Activated naive CD4-positive, alpha-beta T cell treated with anti-CD3 and anti-CD28 coated beads for 36 hours (primary cell): ENCODE results near the gene TRIP13. TPM values are rescaled to one million over a fixed set of nuclear protein-coding genes. Genes with fewer than 3 reads are reported as not detected.
"Not testable (repeated sequence)": the region's sequence is repeated elsewhere in the genome, so short reads cannot be mapped to it uniquely, and the experiment has no call there.

Experiments used
- CTCF ChIA-PET: fragments of 350-600 bp; sonication (Branson Sonifier 250); formaldehyde crosslinking; loops from one replicate; lab custom pipeline; 2021; ENCODE audit warnings: antibody characterized with exemption; lab: Charles Lee
- DNase-seq: peaks from one replicate; pipeline ENCODE4 v3.0.0-alpha.2; 2020
- H3K27ac Mint-ChIP-seq: one replicate; pipeline ENCODE4 v1.8.0; 2021; ENCODE audit warnings: mild to moderate bottlenecking, mixed read lengths
- H3K27me3 Mint-ChIP-seq: one replicate; pipeline ENCODE4 v1.8.0; 2021; ENCODE audit warnings: low read depth, mixed read lengths
- H3K36me3 Mint-ChIP-seq: one replicate; pipeline ENCODE4 v1.8.0; 2021; ENCODE audit warnings: low read depth, mixed read lengths
- H3K4me1 Mint-ChIP-seq: one replicate; pipeline ENCODE4 v1.8.0; 2021; ENCODE audit warnings: low read depth, mixed read lengths
- H3K4me3 Mint-ChIP-seq: one replicate; pipeline ENCODE4 v1.8.0; 2021; ENCODE audit warnings: mild to moderate bottlenecking, moderate library complexity, mixed read lengths
- H3K9me3 Mint-ChIP-seq: one replicate; pipeline ENCODE4 v1.8.0; 2021; ENCODE audit warnings: mixed read lengths
- intact Hi-C: fragments of 100-400 bp; cut with micrococcal nuclease; formaldehyde crosslinking; loops from one replicate; pipeline ENCODE4 v1.15.1; 2023
- total RNA-seq, 2 experiments: library from RNA; stranded (reverse); gene quantifications; one replicate each; pipeline ENCODE4 v1.2.3, GENCODE V29; 2021

The TRIP13 gene, protein sequence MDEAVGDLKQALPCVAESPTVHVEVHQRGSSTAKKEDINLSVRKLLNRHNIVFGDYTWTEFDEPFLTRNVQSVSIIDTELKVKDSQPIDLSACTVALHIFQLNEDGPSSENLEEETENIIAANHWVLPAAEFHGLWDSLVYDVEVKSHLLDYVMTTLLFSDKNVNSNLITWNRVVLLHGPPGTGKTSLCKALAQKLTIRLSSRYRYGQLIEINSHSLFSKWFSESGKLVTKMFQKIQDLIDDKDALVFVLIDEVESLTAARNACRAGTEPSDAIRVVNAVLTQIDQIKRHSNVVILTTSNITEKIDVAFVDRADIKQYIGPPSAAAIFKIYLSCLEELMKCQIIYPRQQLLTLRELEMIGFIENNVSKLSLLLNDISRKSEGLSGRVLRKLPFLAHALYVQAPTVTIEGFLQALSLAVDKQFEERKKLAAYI
- total RNA-seq: 10 to 100 TPM; 24.0 to 29.9 TPM

DNA sequence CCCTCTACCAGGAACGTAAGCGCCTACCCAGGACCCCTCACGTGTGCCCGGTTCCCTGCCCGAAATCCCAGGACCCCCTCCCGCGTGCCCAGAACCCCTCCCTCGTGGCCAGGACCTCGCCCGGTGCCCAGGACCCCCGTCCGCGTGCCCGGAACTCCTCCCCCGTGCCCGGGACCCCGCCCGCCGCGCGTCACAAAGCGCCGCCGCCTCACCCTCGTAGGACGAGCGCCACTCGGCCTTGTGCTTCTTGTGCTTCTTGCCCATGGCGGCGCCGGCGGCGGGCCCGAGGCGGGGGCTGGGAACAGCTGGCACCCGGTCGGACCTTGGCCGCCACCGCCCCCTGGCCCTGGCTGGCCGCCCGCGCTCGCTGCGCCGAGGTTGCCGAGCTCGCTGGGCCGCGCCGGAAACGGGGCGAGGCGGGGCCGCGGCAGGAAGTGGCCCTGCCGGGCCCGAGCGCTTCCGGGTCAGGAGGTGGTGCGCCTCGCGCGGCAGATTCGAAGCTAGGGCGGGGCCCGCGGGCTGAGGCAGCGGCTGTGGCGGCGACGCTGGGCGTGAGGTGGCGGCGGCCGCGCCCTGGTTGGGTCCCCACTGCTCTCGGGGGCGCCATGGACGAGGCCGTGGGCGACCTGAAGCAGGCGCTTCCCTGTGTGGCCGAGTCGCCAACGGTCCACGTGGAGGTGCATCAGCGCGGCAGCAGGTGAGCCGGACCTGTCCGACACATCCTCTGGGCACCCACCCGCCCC, at the start of gene TRIP13, which contains the start of gene BRD9:
Gene TRIP13, plus strand, starts transcription at position 491 of the 743 bp plus-strand sequence. Its CDS starts 115 bp downstream, at position 606.
Gene BRD9, minus strand, starts transcription at position 408 of the 743 bp plus-strand sequence. Its CDS starts 144 bp downstream, at position 264.
- Mint-ChIP-seq H3K4me3 (peak within 1 kb of the TSS; percentile 87), H3K9me3 (no peaks in the 10 kb centered on the region), H3K4me1 (peaks cover 34% of the 10 kb centered on the region), H3K27ac (peak within 1 kb of the TSS; percentile 77), H3K27me3 (no peaks in the 10 kb centered on the region), H3K36me3 (peaks cover 40% of the 10 kb centered on the region)
- DNase-seq: peak; percentile 86
- CTCF ChIA-PET: interaction anchor here (0.7 to 1.7 kb wide), 3 partner anchors 11 to 752 kb away, joined by 3 to 5 read pairs (median 5); no protein-coding TSS in a partner anchor
- intact Hi-C loops: loop anchor here (2.0 to 5.0 kb wide), 3 partner anchors 200 to 440 kb away; partner anchors contain the start of gene TPPP

DNA sequence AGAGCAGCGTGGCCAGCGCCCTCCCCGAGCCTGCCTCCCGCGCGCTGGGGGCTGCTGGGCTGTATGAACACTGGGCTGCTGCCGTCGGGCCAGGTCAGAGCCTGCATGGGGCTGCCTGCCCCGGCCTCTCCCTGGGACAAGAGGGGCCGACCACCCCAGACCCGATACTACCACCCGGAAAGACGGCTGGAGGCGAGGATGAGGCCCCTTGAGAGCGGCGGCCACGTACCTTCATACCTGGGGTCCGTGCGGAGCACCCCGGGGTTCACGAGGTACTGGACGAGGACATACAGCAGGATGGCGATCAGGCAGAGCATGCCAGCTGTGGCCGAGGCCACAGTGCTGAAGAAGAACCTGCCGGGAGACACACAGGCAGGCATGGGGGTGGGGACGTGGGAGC, 49.3 kb upstream of the TRIP13 start:
- DNase-seq: peak; percentile 1
- H3K27ac Mint-ChIP-seq, CTCF ChIA-PET, H3K27me3 Mint-ChIP-seq, intact Hi-C loops, H3K4me1 Mint-ChIP-seq, H3K4me3 Mint-ChIP-seq, H3K36me3 Mint-ChIP-seq, H3K9me3 Mint-ChIP-seq: not testable (repeated sequence)

DNA sequence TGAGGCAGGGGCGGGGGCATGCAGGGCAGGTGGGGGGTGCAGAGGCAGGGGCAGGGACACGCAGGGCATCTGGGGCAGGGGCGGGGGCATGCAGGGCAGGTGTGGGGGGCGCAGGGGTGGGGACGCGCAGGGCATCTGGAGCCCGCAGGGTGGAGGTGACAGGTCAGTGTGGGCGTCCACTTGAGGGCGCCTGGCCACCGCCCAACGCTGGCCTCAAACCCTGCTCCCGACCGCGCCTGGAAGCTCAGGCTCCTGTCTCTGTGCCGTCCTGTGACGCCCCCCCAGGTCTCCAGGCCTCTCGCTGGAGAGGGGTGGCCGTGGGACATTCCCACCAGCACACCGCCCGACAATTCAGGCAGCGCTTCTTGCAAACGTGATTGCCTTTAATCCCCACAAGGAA, 48.8 kb upstream of the TRIP13 start:
- H3K4me1 Mint-ChIP-seq, intact Hi-C loops, CTCF ChIA-PET, H3K27me3 Mint-ChIP-seq, H3K9me3 Mint-ChIP-seq, H3K36me3 Mint-ChIP-seq, H3K4me3 Mint-ChIP-seq, H3K27ac Mint-ChIP-seq: not testable (repeated sequence)
- DNase-seq: peak; percentile 4

DNA sequence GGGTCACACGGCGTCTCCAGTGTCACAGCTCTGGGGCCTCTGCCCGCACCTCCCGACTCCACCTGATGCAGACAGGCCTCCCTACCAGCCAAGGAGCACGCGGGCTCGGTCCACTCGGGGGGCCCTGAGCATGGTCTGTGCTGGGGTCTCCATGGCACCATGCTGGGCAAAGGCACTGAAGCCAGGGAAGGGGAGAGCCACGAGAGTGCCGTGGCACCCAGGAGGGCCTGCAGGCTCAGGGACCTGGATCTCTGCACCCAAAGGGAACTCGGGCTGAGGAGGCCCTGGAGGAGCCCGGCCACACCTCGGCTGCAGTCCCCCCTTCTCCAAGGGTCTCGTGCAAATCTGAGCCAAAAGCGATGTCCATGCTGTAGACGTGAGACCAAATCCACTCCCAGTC, 48.3 kb upstream of the TRIP13 start:
- H3K27me3 Mint-ChIP-seq, H3K27ac Mint-ChIP-seq, intact Hi-C loops, H3K4me3 Mint-ChIP-seq, H3K36me3 Mint-ChIP-seq, H3K9me3 Mint-ChIP-seq, H3K4me1 Mint-ChIP-seq, CTCF ChIA-PET: not testable (repeated sequence)
- peak; percentile 1 for DNase-seq

DNA sequence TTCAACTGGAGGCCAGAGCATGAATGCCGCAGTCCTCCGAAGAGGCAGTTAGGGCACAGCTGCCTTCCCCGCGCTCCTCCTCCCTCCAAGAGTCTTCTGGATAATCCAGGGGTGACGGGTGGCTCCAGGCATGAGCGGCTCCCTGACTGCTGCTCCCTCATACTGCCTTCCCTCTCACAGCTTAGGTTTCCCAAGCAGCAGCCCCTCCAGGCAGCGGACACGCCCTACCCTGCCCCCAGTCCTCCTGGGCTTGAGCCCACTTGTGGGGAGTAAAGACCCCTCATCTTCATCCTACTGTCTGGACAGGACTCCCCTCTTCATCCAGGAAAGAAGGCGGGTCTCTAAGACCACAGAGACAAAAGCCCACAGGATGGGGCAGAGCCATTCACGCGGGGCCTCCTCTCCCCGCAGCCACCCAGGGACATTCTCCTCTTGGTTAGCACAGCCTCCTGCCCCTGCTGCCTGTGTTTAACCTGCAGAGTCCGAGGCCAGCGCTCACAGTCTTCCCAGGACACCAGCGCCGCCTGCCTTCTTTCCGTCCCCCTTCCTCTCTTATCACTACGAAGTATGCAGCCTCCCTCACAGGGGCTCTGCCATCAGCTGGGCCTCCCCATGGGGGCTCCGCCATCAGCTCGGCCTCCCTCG, 47.5 kb upstream of the TRIP13 start:
- H3K9me3 Mint-ChIP-seq, H3K4me3 Mint-ChIP-seq, H3K27ac Mint-ChIP-seq, intact Hi-C loops, H3K4me1 Mint-ChIP-seq, H3K36me3 Mint-ChIP-seq, H3K27me3 Mint-ChIP-seq, CTCF ChIA-PET: not testable (repeated sequence)
- peak; percentile 2 for DNase-seq

DNA sequence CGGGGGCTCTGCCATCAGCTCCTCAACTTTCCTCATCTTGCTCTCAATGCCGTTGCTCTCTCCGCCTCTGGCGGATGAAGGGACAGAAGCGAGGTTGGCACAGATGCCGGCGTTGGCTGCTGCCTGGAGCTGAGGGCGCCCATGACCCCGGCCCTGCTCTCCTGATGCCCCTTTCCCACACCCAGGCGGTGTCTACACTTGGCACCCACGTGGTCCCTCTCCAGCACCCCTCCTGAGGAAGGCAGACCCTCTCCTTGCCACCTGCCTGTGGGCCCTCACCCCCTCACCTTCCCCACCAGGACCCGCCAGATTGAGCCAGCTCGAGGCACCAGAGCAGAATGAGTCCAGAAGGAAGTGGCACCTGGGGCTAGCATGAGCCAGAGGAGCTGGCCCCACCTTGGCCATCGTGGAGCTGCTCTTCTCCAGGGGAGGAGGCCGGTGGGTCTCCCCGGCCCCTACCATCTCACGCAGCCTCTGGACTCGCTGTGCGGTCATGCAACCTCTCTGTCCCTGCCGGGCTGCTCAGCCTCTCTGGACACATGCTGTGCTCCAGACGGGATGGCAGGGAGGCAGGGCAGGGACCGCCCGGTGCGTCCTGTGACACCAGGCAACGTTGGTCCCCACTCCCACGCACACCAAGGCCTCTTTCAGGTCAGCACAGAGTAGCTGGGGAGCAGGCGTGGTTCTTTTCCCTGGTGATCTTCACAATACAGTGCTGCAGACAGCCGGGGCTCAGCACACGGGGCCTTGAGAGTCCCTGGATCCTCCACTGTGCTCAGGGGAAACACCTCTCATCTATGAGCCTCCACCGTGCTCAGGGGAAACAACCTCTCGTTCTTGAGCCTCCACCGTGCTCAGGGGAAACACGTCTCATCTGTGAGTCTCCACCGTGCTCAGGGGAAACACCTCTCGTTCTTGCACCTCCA, 46.7 kb upstream of the TRIP13 start:
- H3K27me3 Mint-ChIP-seq, H3K9me3 Mint-ChIP-seq, H3K36me3 Mint-ChIP-seq, DNase-seq, H3K4me1 Mint-ChIP-seq, CTCF ChIA-PET, H3K4me3 Mint-ChIP-seq: not testable (repeated sequence)
- intact Hi-C loops: loop anchor here (2.0 kb wide), 1 partner anchor 89 kb away; no protein-coding TSS in a partner anchor
- H3K27ac Mint-ChIP-seq: peak overlapping the region; percentile 20

DNA sequence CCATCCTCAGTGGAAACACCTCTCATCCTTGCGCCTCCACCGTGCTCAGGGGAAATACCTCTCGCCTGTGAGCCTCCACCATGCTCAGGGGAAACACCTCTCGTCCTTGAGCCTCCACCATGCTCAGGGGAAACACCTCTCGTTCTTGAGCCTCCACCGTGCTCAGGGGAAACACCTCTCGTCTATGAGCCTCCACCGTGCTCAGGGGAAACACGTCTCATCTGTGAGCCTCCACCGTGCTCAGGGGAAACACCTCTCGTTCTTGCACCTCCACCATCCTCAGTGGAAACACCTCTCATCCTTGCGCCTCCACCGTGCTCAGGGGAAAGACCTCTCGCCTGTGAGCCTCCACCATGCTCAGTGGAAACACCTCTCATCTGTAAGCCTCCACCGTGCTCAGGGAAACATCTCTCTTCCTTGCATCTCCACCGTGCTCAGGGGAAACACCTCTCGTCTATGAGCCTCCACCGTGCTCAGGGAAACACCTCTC, 46.0 kb upstream of the TRIP13 start:
- H3K36me3 Mint-ChIP-seq, H3K27me3 Mint-ChIP-seq, CTCF ChIA-PET, H3K4me3 Mint-ChIP-seq, H3K4me1 Mint-ChIP-seq, H3K9me3 Mint-ChIP-seq: not testable (repeated sequence)
- intact Hi-C loops: loop anchor here (2.0 kb wide), 1 partner anchor 90 kb away; no protein-coding TSS in a partner anchor
- DNase-seq: peak; percentile 78
- peak overlapping the region; percentile 20 for H3K27ac Mint-ChIP-seq

DNA sequence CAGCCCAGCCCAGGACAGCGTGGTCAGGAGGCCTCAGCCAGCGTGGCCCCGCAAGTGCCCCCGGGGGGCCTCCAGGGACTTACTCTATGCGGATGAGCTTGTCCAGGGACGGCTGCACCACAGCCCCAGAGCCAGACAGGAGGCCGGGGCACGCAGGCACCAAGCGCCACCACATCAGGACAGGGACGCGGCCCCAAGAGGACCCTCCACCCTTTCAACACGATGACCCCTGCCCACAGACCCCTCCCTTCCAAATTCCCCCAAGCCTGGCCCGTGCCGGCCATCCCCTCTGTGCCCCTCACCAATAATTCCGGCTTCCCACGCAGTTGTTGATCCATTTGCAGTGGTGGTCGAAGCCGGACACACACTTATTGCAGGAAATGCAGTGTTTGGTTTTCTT, 45.5 kb upstream of the TRIP13 start:
- H3K4me1 Mint-ChIP-seq, DNase-seq, H3K27ac Mint-ChIP-seq, CTCF ChIA-PET, H3K36me3 Mint-ChIP-seq, H3K27me3 Mint-ChIP-seq, H3K9me3 Mint-ChIP-seq, H3K4me3 Mint-ChIP-seq: not testable (repeated sequence)
- intact Hi-C loops: loop anchor here (2.0 kb wide), 1 partner anchor 90 kb away; no protein-coding TSS in a partner anchor

DNA sequence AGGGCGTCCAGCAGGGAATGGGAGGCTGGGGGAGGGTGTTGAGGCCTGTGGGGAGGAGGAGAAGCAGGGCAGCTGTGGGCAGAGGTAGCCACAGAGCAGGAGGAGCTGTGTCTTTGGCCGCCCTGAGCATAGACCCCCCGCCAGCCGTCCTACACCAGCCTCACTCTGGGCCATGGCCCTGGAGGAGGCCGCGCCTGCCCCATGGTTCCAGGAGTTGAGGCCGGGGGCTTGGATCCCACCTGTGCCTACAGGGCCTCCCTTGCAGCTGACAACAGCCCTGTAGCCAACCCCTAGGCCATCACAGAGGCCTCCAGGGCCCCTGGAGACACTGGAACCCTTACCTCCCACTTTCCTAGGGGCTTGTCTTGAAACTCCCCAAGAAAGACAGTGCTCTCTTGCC, 44.9 kb upstream of the TRIP13 start:
- H3K27me3 Mint-ChIP-seq, CTCF ChIA-PET, H3K9me3 Mint-ChIP-seq, H3K4me1 Mint-ChIP-seq, DNase-seq, H3K4me3 Mint-ChIP-seq, H3K36me3 Mint-ChIP-seq, H3K27ac Mint-ChIP-seq: not testable (repeated sequence)
- intact Hi-C loops: loop anchor here (2.0 kb wide), 1 partner anchor 91 kb away; no protein-coding TSS in a partner anchor

DNA sequence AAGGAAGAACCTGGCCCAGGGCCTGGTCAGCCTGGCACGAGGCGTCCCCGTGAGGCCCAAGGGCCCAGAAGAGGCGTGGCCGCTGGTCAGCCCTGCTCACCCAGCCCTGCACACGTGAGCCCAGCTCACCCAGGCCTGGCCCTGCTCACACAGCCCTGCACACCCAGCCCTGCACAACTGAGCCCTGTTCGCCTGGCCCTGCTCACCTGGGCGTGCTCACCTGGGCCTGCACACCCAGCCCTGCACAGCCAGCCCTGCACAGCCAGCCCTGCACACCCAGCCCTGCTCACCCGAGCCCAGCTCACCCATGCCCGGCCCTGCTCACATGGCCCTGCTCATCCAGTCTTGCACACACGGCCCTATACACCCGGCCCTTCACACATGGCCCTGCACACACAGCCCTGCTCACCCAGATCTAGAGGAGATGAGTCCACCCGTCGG, 44.0 kb upstream of the TRIP13 start:
- CTCF ChIA-PET: no interaction called here
- intact Hi-C loops: no loop called here
- Mint-ChIP-seq H3K4me1 (peaks cover 6% of the 10 kb centered on the region), H3K27me3 (no peaks in the 10 kb centered on the region), H3K27ac (no peak overlapping the region), H3K36me3 (no peaks in the 10 kb centered on the region), H3K9me3 (peaks cover 6% of the 10 kb centered on the region), H3K4me3 (no peak overlapping the region)
- DNase-seq: no peak

DNA sequence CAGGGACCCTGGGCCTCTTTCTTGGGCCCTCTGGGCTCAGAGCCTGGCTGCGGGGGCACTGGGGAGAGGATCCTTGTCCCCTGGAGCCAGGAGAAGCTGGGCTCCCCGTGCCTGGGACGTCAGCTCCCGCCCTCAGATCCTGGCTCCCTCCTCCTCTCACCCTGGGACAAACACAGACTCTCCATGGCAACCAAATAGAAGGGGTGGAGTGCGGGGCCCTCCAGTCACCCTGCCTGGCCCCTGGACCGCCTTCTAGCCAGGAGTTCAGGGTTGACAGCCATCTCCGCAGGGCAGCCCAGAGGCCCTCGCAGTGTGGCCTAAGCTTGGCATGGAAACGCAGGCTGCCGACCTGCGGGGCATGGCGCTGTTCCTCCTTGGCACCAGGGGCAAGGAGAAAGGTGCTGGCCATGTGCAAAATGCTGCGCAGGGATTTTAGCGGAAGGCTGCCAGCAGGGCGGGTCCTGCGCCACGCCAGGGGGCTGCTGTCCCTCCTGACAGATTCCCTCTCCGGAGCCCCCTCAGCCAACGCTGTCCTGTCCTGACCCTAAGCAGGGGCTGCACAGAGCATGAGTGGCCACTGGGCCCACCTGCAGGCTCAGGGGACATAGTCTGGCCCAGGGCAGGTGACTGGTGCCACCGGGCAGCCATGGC, 42.9 kb upstream of the TRIP13 start:
- H3K9me3 Mint-ChIP-seq: peaks cover 6% of the 10 kb centered on the region
- intact Hi-C loops: no loop called here

More for the DNA sequence above, 42.9 kb upstream of the TRIP13 start:
- CTCF ChIA-PET: no interaction called here
- Mint-ChIP-seq H3K27me3 (no peaks in the 10 kb centered on the region), H3K4me1 (peaks cover 6% of the 10 kb centered on the region), H3K4me3 (no peak overlapping the region), H3K27ac (no peak overlapping the region), H3K36me3 (no peaks in the 10 kb centered on the region)
- no peak for DNase-seq
